Prostate gland (tissue), 2 donors: ENCODE data around the gene CCNJL. TPM values are rescaled to one million over a fixed set of nuclear protein-coding genes. Genes with fewer than 3 reads are reported as not detected.

Experiments
- DNase-seq: peaks from one replicate; pipeline ENCODE4 v3.0.0-alpha.2; 2019; ENCODE audit warnings: low spot score
- H3K27ac ChIP-seq, 2 donors: fragments of 200-600 bp; sonication (generic); 2 replicates each; pipeline ENCODE4 v1.5.1; 2017 to 2019
- H3K27me3 ChIP-seq: fragments of 200-600 bp; sonication (generic); replicated peaks from 2 replicates; pipeline ENCODE4 v1.5.1; 2019; ENCODE audit not compliant: insufficient read depth
- H3K36me3 ChIP-seq, 2 donors: fragments of 200-600 bp; sonication (generic); 1 replicate in 1 of 2; 2 replicates in 1 of 2; pipeline versions ENCODE4 v1.5.1 to v1.8.1; 2017 to 2019
- H3K4me1 ChIP-seq: fragments of 200-600 bp; sonication (generic); replicated peaks from 2 replicates; pipeline ENCODE4 v1.5.1; 2019
- H3K4me3 ChIP-seq, 2 donors: fragments of 200-600 bp; sonication (generic); 2 replicates each; pipeline ENCODE4 v1.5.1; 2017 to 2019
- H3K9me3 ChIP-seq: fragments of 200-600 bp; sonication (generic); 2 replicates; pipeline ENCODE4 v1.5.1; 2017
- POLR2A ChIP-seq: fragments of 450-650 bp; IDR thresholded peaks from one replicate; pipeline ENCODE4 v1.6.1; 2016; ENCODE audit warnings: antibody characterized with exemption, mild to moderate bottlenecking
- POLR2AphosphoS5 ChIP-seq: sonication (generic); formaldehyde crosslinking; IDR thresholded peaks from one replicate; pipeline ENCODE4 v1.6.1; 2017; ENCODE audit warnings: antibody characterized with exemption
- WGBS: methylation state at CpG from one replicate; pipeline ENCODE4 v1.1.5; 2018; 5-methylcytosine and 5-hydroxymethylcytosine counted together
- intact Hi-C: fragments of 100-400 bp; cut with DNase I; formaldehyde crosslinking; loops from one replicate; pipeline ENCODE4 v1.14.2; 2022
- total RNA-seq, 2 donors: library from RNA; depleted of rRNA; stranded (reverse); fragments of >200 nt; gene quantifications; one replicate each; pipeline ENCODE4 v1.1.0, GENCODE V29; 2016
- TF ChIP-seq, protein P1 (sequence below), 4 experiments: fragments of 200-600 bp in 2 of 4; fragments of 450-650 bp in 2 of 4; sonication (generic) in 2 of 4; IDR thresholded peaks; 1 replicate in 3 of 4; 2 replicates in 1 of 4; pipeline ENCODE4 v1.5.1; 2016 to 2019; ENCODE audit warnings: antibody characterized with exemption in 4 of 4, mild to moderate bottlenecking in 2 of 4, moderate library complexity in 2 of 4

The CCNJL gene
- total RNA-seq, 2 donors from 2014 or later = 4.1 to 26.7 TPM

DNA sequence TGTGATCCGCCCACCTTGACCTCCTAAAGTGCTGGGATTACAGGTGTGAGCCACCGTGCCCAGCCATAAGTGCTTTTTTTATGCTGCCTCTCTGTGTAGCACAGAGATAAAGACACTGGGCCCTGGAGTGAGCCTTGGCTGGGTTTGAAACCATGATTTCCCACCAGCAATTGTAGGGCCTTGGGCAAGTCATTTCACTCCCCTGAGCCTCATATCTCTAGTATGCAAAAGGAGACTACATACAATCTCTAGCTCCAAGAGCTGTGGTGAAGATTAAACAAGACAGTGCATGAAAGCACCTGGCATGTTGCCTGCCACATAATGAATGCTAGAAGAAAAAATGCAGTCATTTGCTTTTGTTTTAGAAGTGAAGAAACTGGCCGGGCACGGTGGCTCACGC, 79.1 kb downstream of the CCNJL start:
- no peaks in the 10 kb centered on the region for H3K9me3 ChIP-seq
- DNase-seq = no peak
- TF ChIP-seq POLR2A = no peak
- TF ChIP-seq POLR2AphosphoS5 = no peak
- TF ChIP-seq, protein P1, sequence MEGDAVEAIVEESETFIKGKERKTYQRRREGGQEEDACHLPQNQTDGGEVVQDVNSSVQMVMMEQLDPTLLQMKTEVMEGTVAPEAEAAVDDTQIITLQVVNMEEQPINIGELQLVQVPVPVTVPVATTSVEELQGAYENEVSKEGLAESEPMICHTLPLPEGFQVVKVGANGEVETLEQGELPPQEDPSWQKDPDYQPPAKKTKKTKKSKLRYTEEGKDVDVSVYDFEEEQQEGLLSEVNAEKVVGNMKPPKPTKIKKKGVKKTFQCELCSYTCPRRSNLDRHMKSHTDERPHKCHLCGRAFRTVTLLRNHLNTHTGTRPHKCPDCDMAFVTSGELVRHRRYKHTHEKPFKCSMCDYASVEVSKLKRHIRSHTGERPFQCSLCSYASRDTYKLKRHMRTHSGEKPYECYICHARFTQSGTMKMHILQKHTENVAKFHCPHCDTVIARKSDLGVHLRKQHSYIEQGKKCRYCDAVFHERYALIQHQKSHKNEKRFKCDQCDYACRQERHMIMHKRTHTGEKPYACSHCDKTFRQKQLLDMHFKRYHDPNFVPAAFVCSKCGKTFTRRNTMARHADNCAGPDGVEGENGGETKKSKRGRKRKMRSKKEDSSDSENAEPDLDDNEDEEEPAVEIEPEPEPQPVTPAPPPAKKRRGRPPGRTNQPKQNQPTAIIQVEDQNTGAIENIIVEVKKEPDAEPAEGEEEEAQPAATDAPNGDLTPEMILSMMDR (IDR thresholded peaks at IDR 0.05) = no peak
- no peak overlapping the region for H3K27ac ChIP-seq
- no peaks in the 10 kb centered on the region for H3K4me1 ChIP-seq
- no peak overlapping the region for H3K4me3 ChIP-seq
- H3K27me3 ChIP-seq = no peaks in the 10 kb centered on the region
- no peaks in the 10 kb centered on the region for H3K36me3 ChIP-seq
- intact Hi-C loops = no loop called here
- 68% methylated on average over 5 of the region's 5 CpGs for WGBS

DNA sequence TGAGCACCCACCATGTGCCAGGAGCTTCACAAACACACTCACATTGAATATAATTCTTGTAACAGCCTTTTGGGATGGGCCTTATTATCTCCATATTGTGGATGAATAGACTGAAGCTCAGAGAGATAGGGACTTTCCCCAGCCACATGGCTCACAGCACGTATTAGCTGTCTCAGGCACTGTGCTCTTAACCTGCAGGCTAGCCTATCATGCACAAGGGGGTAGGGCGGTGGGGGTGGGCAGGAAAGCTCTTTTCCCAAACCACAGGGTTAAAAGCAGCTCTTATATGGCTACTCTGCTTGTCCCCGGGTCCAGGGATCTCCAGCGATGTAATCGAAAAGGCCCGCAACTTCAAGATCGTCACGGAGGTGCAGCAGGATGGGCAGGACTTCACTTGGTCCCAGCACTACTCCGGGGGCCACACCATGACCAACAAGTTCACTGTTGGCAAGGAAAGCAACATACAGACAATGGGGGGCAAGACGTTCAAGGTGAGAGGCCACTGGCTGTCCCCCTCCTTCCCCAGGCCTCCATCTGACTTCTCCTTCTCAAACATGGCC, 80.5 kb downstream of the CCNJL start:
- Histone ChIP-seq H3K4me1 (no peaks in the 10 kb centered on the region), H3K27me3 (no peaks in the 10 kb centered on the region), H3K36me3 (no peaks in the 10 kb centered on the region), H3K27ac (no peak overlapping the region), H3K9me3 (no peaks in the 10 kb centered on the region), H3K4me3 (no peak overlapping the region)
- 81% methylated on average over 10 of the region's 10 CpGs for WGBS
- TF ChIP-seq POLR2A (no peak), POLR2AphosphoS5 (no peak)
- TF ChIP-seq, protein P1 (IDR thresholded peaks at IDR 0.05) = no peak
- no peak for DNase-seq
- intact Hi-C loops = no loop called here

DNA sequence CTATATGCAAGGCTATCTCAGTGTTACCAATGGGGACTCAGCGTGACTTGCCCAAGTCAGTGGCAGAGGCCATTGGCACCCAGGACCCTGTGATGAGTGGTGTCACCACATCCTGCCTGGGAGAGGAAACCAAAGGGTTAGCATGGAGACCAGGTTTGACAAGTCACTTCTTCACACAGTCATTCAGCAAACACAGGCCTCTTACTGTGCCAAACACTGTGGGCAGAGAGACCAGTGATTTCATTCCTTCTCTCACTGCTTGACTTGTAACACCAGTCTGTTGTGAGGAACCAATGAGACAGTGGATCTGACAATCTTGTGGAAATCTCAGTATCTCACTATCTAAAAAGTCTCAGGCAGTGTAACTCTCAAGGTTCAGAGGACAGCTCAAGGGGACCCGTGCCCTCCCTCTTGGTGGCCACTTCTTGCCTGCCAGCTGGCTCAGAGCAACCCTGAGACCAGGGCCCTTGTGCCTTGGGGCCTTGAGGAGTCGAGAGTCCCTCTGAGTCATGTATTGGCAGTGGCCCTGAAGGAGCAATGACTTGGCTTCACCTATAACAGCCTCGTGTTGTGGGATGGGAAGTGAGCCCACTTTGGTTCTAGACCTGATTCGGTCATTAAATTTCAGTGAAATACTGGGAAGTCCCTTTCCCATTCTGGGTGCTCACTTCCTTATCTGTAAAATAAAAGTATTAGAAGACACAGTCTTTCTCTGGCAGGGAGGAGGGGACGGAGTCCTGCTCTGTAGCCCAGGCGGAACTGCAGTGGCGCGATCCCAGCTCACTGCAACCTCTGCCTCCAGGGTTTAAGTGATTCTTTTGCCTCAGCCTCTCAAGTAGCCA, 81.5 kb downstream of the CCNJL start:
- Histone ChIP-seq H3K4me3 (no peak overlapping the region), H3K27me3 (no peaks in the 10 kb centered on the region), H3K27ac (no peak overlapping the region), H3K4me1 (no peaks in the 10 kb centered on the region), H3K9me3 (no peaks in the 10 kb centered on the region), H3K36me3 (no peaks in the 10 kb centered on the region)
- intact Hi-C loops = no loop called here
- TF ChIP-seq, protein P1 (IDR thresholded peaks at IDR 0.05) = no peak
- no peak for TF ChIP-seq POLR2A
- no peak for TF ChIP-seq POLR2AphosphoS5
- 55% methylated on average over 9 of the region's 9 CpGs for WGBS
- DNase-seq = peak; percentile 13

DNA sequence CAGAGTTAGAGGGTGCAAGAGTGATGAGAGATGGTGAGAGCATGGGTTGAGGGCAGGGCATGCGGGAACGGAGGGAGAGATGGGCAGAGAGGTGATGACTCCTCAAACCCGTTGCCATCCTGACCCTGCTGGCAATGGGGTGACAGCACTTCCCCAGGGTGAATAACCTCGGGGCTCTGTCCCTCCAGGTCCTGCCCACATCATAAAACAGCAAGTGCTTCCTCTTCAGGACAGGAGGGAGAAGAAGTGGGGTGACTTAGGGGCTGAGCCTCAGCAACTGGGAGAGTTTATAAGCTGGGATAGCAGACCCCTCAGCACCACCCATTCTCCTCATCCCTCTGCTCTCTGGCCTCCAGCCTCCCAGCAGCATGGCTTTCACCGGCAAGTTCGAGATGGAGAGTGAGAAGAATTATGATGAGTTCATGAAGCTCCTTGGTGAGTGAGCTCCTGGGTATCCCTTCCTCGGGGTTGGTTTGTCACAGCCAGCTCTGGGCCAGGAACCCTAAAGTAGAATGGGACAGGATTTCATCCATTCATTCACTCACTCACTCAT, 83.1 kb downstream of the CCNJL start, which contains the start of gene FABP6:
TSS of gene FABP6 (plus strand) at position 317 of the 553 bp plus-strand sequence. CDS start at position 369, 52 bp downstream.
- intact Hi-C loops = no loop called here
- Histone ChIP-seq H3K4me3 (no peak within 1 kb of the TSS), H3K27ac (no peak within 1 kb of the TSS), H3K4me1 (no peaks in the 10 kb centered on the region), H3K9me3 (no peaks in the 10 kb centered on the region), H3K27me3 (no peaks in the 10 kb centered on the region), H3K36me3 (no peaks in the 10 kb centered on the region)
- TF ChIP-seq POLR2A (no peak), POLR2AphosphoS5 (no peak)
- TF ChIP-seq, protein P1 (IDR thresholded peaks at IDR 0.05) = no peak
- 66% methylated on average over 7 of the region's 7 CpGs for WGBS
- DNase-seq = no peak
